ENCODE measurements around the gene HECTD2.
"Not testable (repeated sequence)": the region's sequence is repeated elsewhere in the genome, so short reads cannot be mapped to it uniquely, and the experiment has no call there.

Gene HECTD2

GRCh38 chr10:91411621-91412020, 1.5 kb downstream of the HECTD2 start:
- no peak for DNase-seq (ENCODE audit: low spot score)

DNA sequence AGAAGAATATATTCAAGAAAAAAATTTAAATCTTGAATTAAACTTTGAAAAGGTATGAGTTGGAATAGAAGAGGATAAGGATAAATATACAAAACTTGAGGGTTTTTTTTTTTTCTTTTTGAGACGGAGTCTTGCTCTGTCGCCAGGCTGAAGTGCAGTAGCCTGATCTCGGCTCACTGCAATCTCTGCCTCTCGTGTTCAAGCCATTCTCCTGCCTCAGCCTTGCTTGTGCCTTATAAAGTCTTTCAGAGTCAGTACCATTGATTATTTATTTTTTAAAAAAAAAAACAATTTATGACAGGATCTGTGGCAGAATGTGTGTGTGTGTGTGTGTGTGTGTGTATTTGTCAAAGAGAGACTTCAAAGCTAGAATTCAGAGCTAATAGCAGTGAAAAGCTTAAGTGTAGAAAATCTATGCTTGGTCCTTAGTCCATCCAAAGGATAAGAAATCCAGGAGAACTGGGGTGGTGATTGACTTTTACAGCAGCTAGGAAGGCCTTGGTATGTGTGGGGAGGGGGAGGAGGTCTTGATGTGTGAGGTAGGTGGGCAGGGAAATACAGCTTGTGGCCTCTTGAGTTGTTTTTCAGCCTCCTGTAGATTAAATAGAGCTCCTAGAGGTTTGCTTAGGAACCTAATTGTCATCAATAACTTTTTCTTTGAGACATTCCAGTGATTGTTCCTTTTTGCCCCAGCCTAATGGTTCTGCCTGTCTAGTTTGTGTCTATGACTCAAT, 2.4 kb downstream of the HECTD2 start:
- DNase-seq (ENCODE audit: low spot score) = no peak

DNA sequence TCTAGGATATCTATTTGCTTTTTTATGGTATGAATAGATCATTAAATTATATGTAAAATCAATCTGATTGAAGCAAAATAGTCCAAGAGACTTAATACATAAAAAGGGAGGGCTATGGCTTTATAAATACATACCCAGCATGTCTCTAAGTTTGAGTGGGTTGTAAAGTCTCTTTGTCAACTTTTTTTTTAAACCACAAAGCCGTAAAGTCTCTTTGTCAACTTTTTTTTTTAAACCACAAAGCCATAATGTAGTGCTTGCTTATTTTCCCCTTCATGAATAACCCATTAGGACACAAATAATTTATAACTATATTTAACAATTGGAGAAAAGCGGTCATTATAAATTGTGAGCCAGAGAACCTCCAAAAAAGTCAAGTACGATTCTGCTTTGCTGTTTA, 5.7 kb downstream of the HECTD2 start:
- no peak for DNase-seq (ENCODE audit: low spot score)

GRCh38 chr10:91416339-91416855, 6.3 kb downstream of the HECTD2 start:
- no peak for DNase-seq (ENCODE audit: low spot score)

GRCh38 chr10:91418416-91418815, 8.3 kb downstream of the HECTD2 start:
- no peak for DNase-seq (ENCODE audit: low spot score)

GRCh38 chr10:91420868-91421267, 10.7 kb downstream of the HECTD2 start:
- DNase-seq (ENCODE audit: low spot score) = no peak

DNA sequence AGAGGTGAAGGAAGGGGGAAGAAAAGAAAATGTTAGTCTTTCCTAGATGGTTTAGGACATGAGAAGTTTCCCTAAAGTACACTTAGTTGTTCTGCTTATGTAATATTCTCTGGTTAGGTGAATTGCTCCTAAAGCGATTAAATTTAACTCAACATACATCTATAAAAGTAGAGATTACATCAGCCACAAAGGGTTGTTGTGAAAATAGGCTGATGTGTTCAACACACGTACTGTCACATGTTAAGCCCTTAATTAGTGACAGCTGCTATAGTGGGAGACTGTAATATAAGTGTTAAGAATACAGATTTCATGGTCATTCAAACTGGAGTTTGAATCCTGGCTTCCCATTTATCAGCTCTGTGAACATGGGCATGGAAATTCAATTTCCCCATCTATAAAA, 12.8 kb downstream of the HECTD2 start:
- DNase-seq (ENCODE audit: low spot score) = no peak

DNA sequence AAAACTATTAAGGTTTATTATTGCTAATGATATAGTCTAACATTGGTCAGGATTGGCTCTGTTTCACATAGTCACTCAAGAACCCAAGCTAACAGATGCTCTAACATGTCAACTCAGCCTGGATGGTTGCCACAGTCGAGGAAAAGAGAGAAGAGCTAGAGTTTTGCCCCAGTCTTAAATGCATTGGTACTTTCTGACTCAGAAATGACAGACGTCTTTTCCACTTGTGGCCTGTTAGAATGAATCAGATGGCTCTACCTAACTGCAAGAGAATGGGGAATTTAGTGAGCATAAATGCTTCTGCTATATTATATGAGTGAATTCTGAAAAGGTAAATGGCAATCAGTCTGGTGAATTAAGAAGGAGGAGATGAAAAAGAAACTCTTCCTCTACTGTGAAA, 13.9 kb downstream of the HECTD2 start:
- no peak for DNase-seq (ENCODE audit: low spot score)

DNA sequence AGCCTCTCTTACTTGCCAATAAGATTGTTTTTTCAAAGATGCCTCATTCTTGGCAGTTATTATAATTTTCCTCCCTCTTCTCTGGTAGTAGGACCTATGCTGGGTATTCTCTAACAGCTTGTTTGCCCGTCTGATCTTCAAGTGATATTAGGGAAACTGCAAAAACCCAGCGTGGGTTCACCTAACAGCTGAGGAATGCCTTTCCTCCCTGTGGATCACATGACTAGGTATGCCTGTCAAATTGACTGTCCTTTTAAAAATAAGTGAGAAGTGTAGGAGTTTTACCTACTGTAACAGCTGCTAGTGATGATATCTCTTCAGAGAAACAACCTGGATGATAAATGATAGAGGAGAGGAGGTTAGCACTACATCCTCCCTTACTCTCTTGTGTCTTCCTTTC, 22.0 kb downstream of the HECTD2 start:
- DNase-seq (ENCODE audit: low spot score) = no peak

DNA sequence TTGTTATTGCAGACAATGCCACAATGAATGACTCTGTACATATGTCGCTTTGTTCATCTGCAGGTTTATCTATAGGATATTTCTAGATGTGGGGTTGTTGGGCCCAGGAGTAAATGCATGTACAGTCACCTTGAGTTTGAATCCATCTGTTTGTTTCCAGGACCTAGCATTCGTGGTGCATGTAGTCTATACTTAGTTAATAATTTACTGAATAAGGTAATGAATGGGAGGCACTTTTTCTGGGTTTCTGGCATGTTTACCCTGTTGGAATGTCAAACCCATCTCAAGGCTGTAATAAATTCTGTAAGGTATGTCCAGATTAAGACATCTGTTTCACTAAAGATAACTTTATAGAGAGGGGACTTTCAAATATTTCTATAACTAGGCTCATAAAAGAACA, 23.5 kb downstream of the HECTD2 start:
- no peak for DNase-seq (ENCODE audit: low spot score)

DNA sequence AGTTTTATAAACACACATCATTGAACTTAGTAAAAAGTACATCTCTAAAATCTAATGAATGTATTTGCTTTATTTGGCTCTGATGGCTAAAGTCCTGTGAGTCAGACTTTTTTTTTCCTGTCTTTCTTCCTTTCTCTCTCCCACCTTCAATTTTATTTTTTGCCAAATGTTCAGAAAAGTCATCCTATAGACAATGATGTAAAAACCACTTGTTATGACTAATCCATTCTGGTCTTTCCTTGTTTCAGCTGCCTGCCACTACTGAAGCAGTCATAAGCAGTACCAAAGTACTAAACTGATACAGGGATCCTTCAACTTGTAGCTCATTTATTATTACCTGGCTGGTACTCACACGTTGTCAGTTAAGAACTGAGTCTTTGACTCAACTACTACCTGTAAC, 23.9 kb downstream of the HECTD2 start:
- DNase-seq (ENCODE audit: low spot score) = no peak

GRCh38 chr10:91435241-91435640, 25.1 kb downstream of the HECTD2 start:
- no peak for DNase-seq (ENCODE audit: low spot score)

DNA sequence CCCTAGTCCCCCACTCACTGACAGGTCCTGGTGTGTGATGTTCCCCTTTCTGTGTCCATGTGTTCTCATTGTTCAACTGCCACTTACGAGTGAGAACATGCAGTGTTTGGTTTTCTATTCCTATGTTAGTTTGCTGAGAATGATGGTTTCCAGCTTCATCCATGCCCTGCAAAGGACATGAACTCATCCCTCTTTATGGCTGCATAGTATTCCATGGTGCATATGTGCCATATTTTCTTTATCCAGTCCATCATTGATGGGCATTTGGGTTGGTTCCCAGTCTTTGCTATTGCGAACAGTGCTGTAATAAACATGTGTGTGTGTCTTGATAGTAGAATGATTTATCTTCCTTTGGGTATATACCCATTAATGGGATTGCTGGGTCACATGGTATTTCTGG, 28.1 kb downstream of the HECTD2 start:
- DNase-seq (ENCODE audit: low spot score) = not testable (repeated sequence)

DNA sequence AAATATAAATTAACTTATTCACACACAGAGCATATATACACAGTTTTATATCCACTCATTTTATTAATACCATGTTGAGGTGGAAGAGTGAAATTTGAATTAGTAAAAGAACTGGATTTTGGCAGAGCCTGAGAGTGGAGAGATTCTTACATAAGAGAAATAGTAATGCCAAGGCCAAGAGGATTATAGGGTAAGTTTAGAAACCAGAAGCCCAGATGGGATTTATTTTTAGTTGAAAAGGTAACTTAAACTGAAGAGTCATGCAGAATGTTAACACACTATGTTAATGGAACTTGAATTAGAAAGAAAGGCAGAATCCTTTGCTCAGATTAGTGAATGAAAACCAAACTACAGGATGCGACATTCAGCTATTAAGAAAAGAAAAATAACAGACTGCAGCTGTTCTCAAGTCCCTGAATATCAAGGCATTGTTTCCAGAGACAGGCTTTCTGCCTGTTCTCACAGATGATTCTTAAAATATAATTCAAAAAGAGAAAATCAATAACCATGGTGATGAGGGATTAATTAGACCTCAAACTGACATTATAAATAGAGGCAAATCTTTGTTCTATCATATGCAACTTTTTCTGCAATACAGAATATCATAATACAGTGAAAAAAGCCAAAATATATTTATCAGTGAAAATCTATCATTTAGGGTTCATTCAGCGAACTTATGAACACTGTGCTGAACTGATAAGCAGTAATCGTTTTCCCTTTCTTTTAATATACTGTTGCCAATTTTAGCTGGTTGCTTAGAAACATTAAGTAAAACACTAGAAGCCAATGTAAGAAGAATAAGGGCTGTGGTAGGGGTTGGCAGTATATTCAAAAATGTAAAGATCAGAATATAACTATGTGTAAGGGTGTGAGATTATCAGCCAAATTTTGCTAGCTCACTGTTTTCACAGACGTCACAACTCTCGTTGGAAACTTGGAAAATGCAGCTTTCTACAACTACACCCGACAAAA, 34.4 kb downstream of the HECTD2 start:
- no peak for DNase-seq (ENCODE audit: low spot score)

DNA sequence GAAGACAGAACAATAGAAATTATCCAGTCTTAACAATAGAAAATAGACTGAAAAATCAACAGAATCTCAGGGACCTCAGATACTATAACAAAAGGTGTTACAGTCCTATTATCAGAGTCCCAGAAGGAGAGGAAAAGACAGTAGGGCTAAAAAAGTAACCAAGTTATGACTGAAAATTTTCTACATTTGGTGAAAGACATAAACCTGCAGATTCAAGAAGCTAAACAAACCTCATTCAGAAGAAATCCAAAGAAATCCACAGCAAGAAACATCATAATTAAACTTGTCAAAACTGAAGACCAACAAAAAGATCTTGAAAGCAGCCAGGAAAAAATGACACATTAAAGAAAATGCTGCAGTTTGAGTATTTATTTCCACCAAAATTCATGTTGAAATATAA, 41.9 kb downstream of the HECTD2 start:
- no peak for DNase-seq (ENCODE audit: low spot score)

GRCh38 chr10:91453535-91453934, 43.4 kb downstream of the HECTD2 start:
- no peak for DNase-seq (ENCODE audit: low spot score)

- DNase-seq (ENCODE audit: low spot score) = not testable (repeated sequence)
Measured at GRCh38 chr10:91455135-91455534, 45.0 kb downstream of the HECTD2 start.

GRCh38 chr10:91460681-91461080, 50.5 kb downstream of the HECTD2 start:
- no peak for DNase-seq (ENCODE audit: low spot score)

- no peak for DNase-seq (ENCODE audit: low spot score)
Measured at GRCh38 chr10:91462423-91462822, 52.3 kb downstream of the HECTD2 start.

DNA sequence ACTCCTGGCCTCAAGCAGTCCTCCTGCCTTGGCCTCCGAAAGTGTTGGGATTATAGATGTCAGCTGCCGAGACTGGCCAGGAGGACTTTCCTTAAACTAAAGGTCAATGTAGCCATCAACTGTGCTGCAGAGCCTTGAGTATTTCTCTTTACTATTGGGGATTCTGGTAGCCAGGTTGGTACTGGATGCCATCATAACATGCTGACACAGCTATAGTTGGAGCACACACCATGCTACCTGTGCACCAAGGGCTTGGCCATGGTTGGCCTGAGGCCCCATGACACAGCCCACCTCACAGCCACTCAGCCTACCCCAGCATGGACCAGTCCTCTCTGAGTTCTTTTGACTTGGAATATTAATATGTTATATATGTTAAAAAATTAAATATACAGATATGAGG, 54.4 kb downstream of the HECTD2 start:
- DNase-seq (ENCODE audit: low spot score) = no peak

GRCh38 chr10:91465261-91465660, 55.1 kb downstream of the HECTD2 start:
- DNase-seq (ENCODE audit: low spot score) = no peak

DNA sequence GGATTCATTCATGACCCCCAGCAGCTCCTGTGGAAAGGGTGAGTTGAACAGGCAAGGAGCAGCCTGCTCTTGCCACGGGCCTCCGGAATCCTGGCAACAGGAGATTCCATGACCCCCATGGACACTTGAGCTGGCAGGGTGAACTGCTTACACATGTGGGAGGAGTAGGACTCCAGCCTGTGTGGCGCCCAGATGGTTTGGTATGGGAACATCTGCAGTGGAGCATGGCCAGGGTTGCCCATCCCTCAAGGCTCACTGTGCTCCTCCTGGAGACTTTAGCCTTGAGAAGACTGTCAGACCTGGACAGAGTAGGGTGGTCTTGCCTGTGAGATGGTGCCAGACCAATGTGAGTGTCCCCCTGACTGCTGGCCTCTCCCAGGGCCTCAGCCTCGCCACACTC, 57.0 kb downstream of the HECTD2 start:
- DNase-seq (ENCODE audit: low spot score) = no peak

- DNase-seq (ENCODE audit: low spot score) = no peak
Measured at GRCh38 chr10:91471602-91472001, 61.5 kb downstream of the HECTD2 start.

Data from SK-N-DZ (cell line).